Sciatic nerve (tissue), 2 donors: ENCODE data around the gene HOXC13. TPM values are rescaled to one million over a fixed set of nuclear protein-coding genes. Genes with fewer than 3 reads are reported as not detected.

Experiments used
- ATAC-seq: fragments of 200-7000 bp; cut with Tn5 transposase; one replicate; pipeline ENCODE4 v1.9.1; 2020; ENCODE audit warnings: mild to moderate bottlenecking, moderate library complexity
- DNase-seq: peaks from one replicate; pipeline ENCODE4 v3.0.0-alpha.2; 2020; ENCODE audit warnings: low spot score
- intact Hi-C: fragments of 100-400 bp; cut with DNase I; formaldehyde crosslinking; loops from one replicate; pipeline ENCODE4 v1.14.2; 2022
- total RNA-seq: library from RNA; stranded (reverse); fragmentation: NEBNext Ultra II Directional; extraction: Animal tissue kit (Norgen Biotek cat#: 25700); gene quantifications from one replicate; pipeline ENCODE4 v1.2.1, GENCODE V29; 2021
- donor health status: DM: no; HTN: no; CAD: no.
- donor health status: DM: no; HTN: no; CAD: no.

The HOXC13 gene
- total RNA-seq, 1 donor from 2014 or later: 0.22 TPM

DNA sequence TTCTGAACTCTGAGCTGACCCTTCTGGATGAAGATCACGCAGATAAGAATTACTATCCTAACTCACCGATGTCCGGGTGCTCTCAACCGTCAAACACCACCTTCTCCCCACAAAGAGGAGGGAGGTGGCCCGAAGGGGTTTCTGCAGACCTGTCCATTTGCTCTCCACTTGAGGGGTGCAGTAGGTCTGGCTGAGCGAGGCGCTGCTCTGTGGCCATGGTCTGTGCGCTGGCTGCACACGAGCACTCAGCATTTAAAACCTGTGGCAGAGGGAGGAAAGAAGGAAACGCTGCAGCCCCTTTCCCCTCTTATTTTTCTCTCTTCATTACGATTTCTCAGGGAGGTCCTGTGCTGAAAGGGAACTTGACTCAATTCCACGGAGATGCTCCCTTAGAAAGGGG lies 1.5 kb upstream of the HOXC13 start:
- DNase-seq (no peak), ATAC-seq (no peak)
- intact Hi-C loops: no loop called here

DNA sequence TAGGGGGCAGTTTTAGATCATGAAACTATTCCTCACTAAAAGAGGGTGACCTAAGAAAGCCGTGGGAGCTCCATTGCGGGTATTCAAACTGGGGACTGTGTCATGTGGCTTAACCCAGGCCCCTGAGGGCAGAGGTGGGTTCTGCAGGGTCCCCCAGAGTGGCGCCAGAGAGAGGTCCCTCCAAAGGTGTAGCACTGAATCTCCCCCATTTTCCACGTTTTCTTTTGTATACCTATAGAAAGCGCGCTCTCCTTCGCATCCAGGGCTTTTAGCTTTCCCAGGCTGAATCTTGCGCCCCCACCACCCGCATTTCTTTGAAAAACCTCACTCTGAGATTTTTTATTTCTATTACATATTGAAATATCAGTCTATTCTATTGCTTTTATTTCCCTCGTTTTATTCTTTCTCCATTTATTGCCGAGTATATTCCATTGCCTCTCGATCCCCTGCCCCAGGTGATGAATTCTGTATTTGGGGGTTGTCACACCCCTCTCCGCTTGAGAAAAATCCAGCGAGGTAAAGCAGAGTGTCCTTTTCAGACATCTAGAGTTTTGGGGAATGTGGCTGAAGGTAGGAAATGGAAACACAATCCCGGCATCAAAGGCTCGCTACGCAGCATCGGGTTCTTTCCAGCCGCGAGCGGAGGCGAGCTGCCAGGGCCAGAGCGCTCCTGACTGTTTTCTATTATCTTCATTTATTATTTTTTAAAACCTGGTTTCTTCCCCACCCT lies 870 bp upstream of the HOXC13 start:
- ATAC-seq (no peak), DNase-seq (no peak)
- intact Hi-C loops: no loop called here

DNA sequence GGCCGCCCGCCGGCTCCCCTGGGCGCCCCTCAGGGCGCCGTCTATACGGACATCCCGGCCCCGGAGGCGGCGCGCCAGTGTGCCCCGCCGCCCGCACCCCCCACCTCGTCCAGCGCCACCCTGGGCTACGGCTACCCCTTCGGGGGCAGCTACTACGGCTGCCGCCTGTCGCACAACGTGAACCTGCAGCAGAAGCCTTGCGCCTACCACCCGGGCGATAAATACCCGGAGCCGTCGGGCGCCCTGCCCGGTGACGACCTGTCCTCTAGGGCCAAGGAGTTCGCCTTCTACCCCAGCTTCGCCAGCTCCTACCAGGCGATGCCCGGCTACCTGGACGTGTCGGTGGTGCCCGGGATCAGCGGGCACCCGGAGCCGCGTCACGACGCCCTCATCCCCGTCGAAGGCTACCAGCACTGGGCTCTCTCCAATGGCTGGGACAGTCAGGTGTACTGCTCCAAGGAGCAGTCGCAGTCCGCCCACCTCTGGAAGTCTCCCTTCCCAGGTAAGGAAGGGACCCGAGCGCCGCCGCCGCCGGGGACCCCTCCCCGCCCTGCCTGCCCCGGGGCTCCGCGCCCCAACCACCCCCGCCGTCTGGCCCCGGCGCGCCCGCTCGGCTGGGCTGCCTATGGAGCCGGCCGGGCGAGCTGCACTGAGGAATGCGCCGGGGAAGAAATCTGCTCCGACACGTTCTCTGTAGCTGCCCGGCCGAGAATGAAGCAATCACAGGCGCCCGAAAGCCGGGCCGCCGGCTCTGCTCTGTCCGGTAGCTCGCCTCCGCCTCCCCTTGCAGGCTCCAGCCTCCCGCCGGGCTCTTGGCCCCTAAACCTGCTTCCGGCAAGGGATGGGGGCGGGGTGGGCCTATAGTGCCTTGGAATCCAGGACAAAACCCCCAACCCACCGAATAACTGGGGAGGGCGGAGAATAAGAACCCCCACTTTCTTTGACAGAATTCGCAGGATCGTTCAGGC lies 794 bp downstream of the HOXC13 start:
- DNase-seq: no peak
- ATAC-seq: peak; percentile 64
- intact Hi-C loops: no loop called here

DNA sequence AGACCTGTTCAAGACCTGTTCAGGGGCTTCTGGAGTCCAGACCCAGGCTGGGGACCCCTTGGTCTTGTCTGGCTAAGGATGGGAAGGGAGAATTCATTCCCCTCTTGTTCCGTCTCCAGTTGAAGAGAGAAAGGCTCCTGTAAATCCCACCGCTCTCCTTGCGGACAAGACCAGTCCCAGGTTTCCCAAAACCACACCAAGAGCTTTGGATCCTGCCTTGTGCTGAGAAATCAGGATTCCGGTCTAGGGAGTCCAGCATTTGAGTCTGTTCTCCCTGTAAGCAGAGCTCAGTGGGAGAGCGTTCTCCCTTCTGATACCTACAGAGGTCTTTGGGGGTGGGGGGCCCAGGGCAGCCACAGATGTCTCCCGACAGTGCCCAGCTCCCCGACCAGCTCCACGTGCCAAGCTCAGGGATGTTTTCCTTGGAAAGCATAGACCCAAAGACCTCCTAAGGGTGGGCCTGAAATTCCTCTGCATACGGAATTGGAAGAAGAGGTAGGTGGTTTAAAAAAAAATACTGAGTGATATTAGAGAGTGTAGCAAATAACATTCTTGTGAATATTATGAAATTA lies 1.9 kb downstream of the HOXC13 start:
- ATAC-seq: no peak
- intact Hi-C loops: no loop called here
- no peak for DNase-seq

DNA sequence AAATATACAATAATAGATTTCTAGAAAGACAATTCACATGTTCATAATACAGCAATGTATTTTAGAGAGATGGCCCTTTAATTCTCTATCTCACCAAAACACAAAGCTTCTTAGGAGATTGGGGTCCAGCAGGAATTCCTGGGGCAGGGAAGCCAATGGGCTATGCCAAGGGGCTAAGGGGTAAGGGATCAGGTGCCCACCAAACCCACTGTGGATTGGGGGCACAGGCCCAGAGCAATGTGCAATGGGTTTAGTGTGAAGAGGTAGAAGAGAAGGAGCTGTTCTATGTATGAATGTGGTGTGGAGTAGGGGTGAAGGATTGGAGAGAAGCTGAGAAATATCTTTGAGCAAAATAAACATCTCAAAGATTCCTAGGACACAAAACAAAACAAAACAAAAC lies 2.6 kb downstream of the HOXC13 start:
- DNase-seq (no peak), ATAC-seq (no peak)
- intact Hi-C loops: no loop called here

DNA sequence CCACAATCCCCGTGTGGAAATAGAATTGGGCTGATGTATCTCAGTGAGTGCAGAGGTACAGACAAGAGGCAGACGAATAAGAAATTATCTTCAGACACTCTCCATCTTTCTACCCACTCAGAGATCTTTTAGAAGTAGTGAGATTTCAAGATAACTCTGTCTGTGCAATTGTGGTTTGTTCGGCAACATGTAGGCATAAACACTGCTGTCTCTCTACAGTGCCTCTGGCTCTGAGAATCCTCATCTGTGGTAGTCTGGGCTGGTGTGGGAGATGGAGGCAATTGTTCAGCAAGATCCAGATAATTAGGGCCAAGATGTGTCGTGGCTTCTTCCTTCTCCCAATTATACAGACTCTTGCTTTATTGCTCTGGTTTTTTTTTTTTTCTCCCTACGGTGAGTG lies 3.1 kb downstream of the HOXC13 start:
- intact Hi-C loops: no loop called here
- DNase-seq (no peak), ATAC-seq (no peak)

DNA sequence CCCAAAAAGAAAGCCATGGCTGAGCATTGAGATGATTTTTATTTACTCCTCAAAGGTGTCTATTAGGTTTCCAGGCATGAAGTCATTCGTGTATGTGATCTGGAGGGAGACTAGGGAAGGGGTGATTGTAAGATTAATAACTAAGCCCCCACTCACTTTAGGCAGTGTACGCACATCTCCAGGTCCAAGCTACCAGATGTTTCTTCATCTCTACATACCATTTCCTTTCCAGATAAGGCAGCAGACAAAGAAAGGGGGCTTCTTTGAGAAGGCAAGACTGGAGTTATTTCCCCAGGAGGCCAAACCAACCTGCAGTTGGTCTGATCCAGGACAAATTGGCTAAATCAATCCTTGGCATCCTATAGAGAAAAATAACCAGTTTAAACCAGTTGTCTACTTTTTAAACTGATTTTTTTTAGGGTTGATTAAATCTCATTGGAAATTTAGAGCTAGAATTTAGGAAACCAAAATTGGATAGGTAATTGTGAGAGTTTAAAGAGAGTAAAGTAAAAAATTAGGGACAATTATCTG lies 3.9 kb downstream of the HOXC13 start:
- ATAC-seq (no peak), DNase-seq (no peak)
- intact Hi-C loops: no loop called here

DNA sequence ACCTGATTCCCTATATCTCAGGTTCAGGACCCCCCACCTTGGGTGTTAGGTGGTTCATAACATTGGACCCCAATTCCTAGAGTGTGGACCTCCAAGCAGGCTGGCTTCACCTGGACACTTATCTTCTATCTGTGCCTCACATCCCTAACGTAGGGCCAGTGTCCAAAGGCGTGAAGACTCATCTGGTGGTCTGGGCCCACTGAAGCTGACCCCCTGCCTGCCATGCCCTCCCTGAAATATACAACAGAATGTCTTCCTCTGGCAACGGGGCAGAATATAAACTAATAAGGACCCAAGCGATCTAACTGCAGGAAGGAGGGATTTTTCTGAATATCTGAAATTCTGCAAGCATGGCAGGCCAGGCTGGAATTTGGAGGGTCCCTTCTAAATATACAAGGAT lies 5.6 kb downstream of the HOXC13 start:
- ATAC-seq: no peak
- no peak for DNase-seq
- intact Hi-C loops: no loop called here

DNA sequence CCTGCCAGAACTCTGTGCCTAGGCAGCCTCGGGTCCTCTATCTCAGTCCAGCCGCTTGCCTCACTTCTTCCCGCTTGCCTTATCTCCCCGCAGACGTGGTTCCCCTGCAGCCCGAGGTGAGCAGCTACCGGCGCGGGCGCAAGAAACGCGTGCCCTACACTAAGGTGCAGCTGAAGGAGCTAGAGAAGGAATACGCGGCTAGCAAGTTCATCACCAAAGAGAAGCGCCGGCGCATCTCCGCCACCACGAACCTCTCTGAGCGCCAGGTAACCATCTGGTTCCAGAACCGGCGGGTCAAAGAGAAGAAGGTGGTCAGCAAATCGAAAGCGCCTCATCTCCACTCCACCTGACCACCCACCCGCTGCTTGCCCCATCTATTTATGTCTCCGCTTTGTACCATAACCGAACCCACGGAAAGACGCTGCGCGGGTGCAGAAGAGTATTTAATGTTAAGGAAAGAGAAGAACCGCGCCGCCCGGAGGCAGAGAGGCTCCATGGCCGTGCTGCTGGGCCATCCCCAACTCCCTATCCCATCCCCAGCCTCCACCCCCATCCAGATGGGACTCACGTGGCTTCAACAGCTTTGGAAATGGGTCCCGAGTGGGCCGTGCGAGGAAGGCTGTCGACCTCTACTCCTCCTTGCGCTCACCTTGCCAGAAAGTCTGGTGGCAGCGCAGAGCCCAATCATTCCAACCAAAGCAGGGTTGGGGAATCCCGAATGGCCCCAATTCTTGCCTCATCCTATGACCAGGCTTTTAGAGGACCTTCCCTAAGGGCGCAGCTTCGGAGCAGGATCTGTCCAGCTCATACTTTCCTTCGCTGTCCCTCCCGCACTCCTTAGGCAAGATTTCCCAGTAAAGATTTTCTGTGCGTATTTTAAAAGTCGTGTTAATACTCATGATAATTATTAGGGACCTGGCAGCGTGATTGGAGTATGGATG lies 6.5 kb downstream of the HOXC13 start:
- DNase-seq: no peak
- intact Hi-C loops: no loop called here
- peak; percentile 22 for ATAC-seq

DNA sequence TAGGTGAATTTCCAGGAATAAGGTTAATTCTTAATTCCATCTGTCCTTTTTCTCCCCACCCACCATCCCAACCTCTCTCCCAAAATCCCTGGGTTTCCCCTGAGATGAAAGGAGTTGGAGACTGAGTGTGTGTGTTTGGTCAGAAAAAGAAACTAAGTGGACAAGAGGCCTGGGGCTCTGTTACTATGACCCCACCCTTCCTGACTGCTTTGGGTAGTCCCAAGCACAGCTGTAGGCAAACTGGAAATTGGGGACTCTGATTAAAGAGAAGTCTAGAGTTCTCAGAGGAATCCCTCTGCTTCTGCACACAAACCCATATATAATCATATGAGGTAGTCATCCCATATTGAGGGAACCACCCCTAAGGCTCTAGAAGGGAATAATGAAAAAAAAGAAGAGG lies 9.1 kb downstream of the HOXC13 start:
- ATAC-seq (no peak), DNase-seq (no peak)
- intact Hi-C loops: no loop called here

DNA sequence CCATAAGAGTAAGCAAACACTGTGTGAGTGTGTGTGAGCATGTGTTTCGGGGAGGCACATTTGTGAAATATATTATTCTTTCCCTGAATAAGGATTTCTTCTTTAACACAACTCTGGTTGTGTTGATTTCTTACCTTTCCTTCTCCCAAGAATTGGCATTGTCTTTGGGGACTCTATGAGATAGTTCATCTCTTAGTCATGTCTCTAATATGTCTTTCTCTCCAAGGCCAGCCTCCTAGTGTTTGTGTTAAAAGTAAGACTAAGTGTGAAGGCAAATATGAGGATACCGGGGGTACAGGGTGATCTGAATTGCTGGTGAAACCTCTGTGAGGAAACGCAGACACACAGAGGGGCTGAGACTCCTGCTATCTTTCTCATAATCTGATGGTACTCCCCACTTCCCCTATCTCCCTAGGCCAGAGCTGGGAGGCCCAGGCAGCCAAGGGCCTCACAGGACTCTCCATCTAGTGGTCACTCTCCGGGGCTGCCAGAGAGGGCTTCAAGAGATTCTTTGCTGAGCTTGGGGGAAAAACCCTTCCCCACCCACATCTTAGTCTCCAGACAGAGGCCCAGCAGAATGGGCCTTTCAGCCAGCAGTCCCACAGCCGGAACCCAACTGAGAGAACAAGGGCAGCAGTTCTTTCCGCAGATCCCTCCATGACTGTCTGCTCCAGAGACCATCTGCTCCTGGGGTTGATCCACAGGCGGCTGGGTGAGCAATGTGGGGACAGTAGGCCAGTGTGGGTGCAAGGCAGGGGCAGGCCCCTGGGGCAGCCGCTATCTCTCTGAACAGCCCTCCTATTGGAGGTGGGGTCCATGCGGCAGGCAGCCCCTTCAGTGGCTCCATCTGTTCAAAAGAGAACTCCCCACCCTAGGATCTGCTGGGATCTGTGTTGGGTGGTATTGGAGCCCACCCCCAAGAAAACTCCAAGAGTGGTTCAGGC lies 10.3 kb downstream of the HOXC13 start:
- no peak for ATAC-seq
- no peak for DNase-seq
- intact Hi-C loops: no loop called here

DNA sequence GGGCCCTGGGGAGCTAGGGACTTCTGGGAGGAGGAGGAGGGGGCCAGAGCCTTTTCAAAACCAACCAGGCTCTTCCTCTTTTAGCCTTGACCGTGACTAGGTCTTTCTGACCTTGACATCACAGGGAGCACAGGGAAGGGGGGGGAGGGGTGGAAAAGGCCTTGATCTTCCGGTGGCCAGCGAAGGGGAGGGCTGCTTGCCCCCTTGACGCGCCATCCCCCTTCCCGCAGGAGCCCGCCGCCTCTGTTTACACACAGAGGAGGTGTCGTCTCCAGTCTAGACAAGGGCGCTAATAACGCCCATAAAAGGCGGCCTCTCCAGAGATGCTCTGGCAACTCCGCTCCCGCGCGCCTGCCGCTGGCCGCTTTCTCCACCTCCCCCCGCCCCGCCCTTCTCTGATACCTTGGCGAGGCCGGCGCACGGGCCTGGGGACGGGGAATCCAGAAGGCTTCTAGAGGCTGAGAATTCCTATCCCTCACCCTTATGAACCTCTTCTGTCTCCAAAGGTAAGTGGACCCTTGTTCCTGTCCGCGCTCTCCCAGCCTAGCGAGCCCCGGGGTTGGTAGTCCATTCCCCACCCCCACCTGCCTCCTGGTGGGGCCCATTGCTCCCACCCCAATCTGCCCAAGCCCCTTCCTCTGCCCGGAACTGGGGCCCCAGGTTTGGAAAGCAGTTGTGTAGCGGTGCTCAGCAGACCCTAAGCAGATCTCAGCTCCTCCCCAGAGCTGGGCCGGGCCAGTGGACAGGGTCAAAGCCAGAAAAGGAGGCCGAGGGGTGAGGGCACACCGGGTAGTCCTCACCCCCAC lies 11.2 kb downstream of the HOXC13 start:
- intact Hi-C loops: loop anchor here (10.0 kb wide), 1 partner anchor 195 kb away; the partner anchor contains the start of gene CISTR
- DNase-seq: no peak
- ATAC-seq: no peak

DNA sequence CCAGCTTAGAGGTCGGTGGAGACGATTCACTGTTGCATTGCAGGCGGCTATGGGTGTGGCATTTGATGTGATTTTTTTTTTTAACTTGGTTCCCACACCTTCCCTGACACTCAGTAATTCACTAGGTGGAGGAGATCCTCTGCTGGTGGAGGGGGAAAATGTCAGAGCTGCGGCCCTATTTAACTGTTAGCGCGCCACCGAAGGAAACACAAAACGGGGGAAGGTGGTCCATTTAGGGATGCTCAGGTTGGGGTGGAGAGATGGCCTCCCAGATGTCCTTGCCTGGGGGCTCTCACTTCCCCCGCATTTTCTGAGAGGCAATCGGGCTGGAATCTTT lies 11.8 kb downstream of the HOXC13 start:
- DNase-seq (no peak), ATAC-seq (no peak)
- intact Hi-C loops: loop anchor here (10.0 kb wide), 1 partner anchor 196 kb away; the partner anchor contains the start of gene CISTR

DNA sequence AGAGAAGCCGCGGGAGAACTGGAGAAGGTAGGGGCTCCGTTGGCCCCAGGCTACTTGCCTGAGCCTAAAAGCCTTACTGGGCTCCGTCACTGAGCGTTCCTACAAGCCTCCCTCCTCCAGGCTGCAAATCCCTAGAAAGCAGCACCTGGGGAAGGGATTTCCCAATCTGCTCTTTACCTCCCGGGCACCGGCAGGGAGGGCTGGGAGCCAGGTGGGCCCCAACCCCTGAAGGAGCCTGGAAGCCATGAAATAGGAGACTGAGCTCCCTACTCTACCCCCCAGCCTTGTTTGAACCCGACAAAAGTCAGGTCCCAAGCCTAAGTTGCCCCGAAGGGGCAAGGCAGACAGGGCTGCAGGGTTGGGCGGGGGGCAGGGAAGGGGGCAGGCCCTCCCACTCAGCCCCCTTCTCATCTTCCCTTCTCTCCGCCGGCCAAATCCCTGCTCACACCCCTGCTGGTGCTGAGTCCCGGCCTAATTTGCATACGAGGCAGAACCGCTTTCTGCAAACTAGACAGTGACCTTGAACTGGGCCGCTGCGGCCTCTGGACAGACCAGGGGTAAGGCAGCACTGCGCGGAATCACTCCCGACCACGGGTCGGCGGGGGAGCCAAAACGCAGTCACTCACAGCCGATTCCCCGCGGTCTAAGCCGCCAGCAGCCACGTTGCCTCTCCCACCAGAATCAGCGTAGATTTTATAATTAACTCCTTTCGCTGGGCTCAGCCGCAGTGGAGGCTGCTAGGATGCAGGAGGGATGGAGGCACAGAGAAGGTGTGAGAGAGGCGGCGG lies 12.4 kb downstream of the HOXC13 start:
- DNase-seq (no peak), ATAC-seq (peak; percentile 5)
- intact Hi-C loops: loop anchor here (10.0 kb wide), 1 partner anchor 196 kb away; the partner anchor contains the start of gene CISTR

DNA sequence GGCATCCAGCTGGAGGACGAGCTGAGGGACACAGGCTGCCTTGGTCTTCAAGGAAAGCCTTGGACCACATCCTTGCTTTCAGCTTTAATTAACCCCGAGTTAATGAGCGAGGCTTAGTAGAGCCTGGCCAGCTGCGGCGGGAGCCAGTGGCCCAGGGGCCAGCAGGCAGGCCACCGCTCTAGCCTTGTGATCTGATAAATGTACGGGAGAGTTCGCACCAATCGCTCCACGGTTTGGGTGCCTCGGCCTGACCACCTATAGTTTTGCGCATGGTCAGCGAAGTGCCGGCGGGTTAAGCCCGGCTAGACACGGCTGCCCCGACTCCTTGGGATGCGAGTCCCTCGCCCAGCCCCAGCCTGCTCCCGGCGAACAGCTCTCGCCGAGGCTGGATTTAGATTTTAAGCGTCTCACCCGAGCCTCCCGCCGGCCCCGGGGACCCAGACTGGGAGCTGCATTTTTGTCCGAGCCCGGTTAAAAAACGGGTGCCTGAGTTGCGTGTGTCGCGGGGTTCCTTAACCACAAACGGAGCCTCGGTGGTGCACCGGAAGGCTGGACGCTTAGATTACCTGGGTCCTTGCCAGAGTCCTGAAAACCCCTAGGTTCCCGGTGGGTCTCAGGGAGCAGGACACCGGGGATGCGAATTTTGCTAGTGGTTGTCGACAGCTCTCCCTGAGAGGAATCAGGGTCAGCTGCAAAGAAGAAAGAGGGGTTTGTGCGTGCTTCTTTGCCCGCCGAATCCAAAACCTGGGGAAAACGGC lies 13.1 kb downstream of the HOXC13 start:
- DNase-seq: no peak
- intact Hi-C loops: loop anchor here (10.0 kb wide), 1 partner anchor 197 kb away; the partner anchor contains the start of gene CISTR
- ATAC-seq: no peak
